SK-MEL-5 (cell line): Measurements from ENCODE around the gene DHRS13. TPM values are rescaled to one million over a fixed set of nuclear protein-coding genes. Genes with fewer than 3 reads are reported as not detected.
"Not testable (repeated sequence)": the region's sequence is repeated elsewhere in the genome, so short reads cannot be mapped to it uniquely, and the experiment has no call there.

Experiments
- DNase-seq: peaks from one replicate; pipeline ENCODE4 v3.0.0-alpha.2; 2016; ENCODE audit warnings: low read depth, low spot score
- in situ Hi-C: cut with HindIII; loops from 2 replicates; pipeline ENCODE4 v1.10.0; 2016; ENCODE audit warnings: low sequenced_read_pairs, high pct_unique_total_duplicates, low pct_unique_long_range_greater_than_20kb
- total RNA-seq: library from RNA; depleted of rRNA; stranded (reverse); fragments of >200 nt; shearing (Covaris generic); gene quantifications from 2 replicates; pipeline ENCODE4 v1.2.3, GENCODE V29; 2014

DHRS13 gene
- total RNA-seq, 1 experiment from 2014 or later = 23.8 TPM

DNA sequence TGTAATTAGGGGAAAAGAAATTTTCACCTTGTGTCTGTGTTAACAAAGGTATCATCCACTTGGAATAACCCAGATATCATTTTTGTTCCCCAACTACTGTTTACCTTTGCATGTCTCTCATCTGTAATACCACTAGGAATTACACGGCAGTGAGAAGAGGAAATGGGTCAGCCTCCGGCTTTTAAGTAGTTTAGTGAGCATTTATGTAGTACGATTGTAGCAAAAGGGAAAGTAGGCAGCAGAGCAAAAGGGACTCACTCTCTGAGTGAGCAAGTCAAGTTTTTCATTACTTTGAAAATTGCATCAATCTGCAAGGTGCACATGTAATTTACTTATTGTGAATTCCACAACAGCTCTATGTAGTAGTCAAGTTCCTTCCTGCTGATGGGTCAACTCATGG, 37.3 kb upstream of the DHRS13 start:
- in situ Hi-C loops = no loop called here

DNA sequence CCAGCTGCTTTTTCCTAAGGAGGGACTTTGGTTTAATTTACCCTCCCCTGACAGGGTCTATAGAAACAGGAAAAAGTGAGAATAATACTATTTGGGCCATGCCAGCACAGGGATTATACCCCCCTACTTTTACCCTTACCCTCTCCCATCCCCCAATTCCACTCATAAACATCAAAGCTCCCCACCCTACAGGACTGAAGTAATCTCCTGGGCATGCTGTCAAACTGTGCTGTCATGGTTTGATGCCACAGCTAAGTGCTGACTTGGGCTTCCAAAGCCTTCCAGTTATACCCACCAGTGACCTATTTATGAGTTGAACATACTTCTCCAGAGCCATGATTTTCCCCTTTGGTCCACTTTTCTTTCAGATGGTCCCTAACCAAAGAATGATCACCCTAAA, 35.7 kb upstream of the DHRS13 start:
- DNase-seq = no peak
- in situ Hi-C loops = no loop called here

More for the DNA sequence above, 37.3 kb upstream of the DHRS13 start:
- no peak for DNase-seq

DNA sequence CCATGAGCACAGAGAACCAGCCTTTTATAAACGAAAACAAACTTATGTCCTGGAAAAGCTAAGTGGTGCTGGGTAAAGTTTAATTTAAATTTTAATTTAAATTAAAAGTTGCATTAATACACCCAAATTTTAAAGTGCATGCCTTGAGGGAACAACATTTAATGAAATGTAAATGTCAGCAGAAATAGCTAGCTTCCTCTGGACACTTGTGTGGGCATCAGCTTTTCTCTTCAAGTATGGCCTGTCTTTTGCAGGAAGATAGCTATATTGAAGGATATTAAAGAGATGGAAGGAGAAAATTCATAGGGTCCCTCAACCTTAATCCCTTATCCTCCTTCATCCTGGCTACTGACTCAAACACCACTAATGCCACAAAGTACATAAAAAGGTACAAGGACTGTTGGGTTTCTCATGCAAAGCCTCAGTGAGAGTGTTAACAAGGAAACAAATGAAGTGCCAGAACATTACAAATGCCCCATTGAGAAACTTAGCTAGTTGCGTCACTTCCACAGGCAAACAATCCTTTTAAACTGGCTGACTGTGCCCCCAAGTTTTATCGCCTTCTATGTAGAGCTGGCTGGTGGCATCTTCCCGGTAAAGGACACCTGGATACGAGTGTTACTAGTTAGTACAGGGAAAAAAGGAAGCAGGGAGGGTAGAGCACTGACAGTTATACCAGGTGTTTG, 34.3 kb upstream of the DHRS13 start:
- peak; percentile 48 for DNase-seq
- in situ Hi-C loops = no loop called here

DNA sequence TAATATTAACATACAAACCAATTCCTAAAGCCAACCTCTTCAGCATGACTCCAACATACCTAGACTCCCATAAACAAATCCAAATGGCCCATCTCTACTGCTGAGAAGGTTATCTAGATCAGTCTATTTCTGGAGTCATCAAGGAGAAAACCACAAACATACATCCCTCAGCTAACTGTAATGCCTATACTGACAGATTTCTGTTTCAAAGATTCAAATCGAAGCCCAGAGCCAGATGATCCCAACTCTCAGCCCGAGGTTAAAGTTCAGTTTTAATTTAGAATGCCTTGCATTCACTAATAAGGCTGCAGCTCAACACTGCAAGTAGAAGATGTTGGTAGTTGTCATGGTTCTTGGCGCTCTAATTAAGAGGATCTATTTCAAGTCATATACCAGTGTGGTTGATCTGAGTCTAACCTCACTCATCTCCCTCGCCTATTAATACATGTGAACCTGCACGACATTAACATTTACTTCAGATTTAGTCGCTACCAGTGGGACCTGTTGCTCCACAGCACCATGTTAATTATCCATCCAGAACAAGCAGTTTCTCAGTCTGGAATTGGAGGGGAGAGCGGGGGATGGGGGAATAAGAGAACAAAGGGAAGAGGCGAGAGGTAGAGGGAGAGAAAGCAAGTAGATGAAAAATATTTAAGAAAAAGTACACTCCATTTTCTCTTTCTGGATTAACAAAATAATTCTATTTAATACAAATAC, 33.0 kb upstream of the DHRS13 start:
- in situ Hi-C loops = no loop called here
- no peak for DNase-seq

DNA sequence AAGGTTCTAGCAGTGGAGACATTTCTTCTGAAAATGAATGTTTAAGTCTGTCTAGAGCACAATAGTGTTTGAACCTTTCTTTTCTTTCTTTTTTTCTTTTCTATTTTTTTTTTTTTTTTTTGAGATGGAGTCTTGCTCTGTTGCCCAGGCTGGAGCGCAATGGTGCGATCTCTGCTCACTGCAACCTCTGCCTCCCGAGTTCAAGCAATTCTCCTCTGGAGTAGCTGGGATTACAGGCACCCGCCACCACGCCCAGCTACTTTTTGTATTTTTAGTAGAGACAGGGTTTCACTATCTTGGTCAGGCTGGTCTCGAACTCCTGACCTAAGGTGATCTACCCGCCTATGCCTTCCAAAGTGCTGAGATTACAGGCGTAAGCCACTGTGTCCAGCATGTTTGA, 31.6 kb upstream of the DHRS13 start:
- in situ Hi-C loops, DNase-seq: not testable (repeated sequence)

DNA sequence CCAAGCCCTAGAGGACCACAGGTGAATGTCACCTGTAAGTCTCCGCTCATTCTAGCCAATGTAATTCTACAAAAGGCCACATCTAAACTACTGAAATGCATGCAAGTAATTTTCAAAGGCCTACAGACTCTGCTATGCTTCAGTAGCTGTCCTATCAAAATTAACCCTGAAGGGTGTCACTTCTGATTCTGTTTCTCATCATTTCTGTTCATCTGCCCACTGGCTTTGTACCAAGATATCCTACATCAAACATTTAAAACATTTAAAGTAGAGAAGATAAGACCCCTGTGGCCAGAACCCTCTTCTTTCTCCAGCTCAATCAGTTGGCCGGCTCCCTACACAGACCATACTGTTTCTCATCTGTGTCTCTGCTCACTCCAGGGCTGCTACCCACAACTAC, 26.9 kb upstream of the DHRS13 start:
- in situ Hi-C loops = no loop called here
- DNase-seq = no peak

DNA sequence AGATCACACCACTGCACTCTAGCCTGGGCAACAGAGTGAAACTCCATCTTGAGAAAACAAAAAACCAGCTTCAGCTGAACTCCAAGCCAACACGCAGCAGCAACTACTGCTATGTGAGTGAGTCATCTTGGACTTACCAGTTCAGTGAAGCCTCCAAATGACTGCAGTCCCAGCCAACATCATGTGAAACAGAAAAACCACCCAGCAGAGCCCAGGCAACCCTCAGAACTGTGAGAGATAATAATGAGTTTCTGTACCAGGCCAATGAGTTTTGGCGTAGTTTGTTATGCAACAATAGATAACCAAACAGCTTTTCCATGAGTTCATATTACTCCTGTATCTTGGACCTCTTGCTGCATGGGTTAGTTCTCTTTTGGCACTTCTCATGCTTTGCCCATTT, 25.2 kb upstream of the DHRS13 start:
- in situ Hi-C loops = no loop called here

DNA sequence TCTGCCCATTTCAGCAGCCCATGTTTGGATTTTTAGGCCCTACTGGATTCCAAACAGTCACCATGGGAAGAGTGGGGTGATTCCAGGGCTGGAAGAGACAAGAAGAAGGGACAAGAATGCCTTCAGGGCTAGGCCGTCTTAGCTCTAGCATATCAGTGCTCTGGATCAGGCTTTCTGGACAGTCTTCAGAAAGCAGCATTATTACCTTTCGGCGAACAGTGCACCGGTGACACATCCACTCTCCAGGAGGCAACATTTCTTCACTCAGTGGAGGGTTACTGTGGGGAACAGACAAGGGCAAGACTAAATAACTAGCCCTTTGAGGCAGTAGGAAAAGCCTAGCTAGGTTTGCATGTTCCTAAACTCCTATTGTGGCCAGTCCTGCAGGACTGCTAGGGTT, 23.9 kb upstream of the DHRS13 start:
- no peak for DNase-seq
- in situ Hi-C loops = no loop called here

More for the DNA sequence above, 25.2 kb upstream of the DHRS13 start:
- DNase-seq = no peak

DNA sequence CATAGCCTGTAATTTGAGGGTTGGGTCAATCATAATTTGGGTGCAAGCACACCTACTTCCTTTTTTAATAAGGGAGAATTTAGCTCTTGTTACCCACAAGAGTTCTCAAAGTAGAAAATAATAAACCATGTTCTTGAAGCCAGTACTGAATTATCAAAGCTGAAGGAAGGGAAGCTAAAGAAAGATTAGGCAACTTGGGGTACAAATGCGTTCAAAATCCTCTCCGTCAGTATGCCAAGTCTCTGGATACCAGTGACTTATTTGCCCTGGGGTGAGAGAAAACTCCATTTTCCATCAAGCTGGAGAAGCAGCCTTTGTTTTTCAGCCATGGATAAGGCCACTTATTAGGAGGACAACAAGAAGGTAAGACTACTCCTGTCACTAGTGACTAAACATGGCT, 23.5 kb upstream of the DHRS13 start:
- DNase-seq = no peak
- in situ Hi-C loops = no loop called here

DNA sequence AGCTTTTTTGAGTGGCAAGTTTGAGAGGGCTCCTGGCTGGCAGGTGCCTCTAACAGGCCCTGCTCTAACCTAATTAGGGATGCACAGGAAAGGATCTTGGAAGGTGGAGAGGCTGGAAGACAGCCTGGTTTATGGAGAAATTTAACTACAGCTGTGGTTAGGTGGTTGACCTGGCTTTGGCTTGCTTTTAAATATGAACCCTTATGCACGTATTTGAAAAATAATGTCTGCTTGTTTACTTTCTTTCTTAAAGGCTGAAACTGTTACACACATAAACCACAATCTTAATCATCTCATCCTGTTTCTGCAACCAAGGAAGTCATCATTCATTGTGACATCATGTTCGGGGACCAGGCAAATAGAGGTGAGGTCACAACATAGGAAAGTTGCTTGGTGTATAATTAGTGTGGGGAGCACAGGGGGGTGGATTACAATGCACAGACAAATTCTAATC, 23.1 kb upstream of the DHRS13 start:
- in situ Hi-C loops = no loop called here
- no peak for DNase-seq

DNA sequence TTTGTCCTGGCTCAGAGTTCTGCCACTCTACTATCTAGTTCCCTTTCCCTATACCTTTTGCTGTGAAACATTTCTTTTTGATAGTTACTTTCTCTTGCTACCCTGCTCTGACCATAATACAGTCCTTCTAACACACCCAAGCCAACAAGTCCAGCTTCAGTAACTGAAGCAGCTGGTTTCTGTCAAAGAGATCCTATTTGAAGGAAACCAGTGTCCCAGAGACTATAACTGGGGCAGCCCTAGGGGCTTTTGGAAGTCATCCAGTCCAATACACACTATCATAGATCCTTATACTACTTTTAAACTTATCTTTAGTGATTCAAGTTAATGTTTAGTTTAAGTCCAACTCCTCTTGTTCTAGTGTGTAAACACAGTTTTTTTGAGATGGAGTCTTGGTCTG, 17.3 kb upstream of the DHRS13 start:
- no peak for DNase-seq
- in situ Hi-C loops = no loop called here

DNA sequence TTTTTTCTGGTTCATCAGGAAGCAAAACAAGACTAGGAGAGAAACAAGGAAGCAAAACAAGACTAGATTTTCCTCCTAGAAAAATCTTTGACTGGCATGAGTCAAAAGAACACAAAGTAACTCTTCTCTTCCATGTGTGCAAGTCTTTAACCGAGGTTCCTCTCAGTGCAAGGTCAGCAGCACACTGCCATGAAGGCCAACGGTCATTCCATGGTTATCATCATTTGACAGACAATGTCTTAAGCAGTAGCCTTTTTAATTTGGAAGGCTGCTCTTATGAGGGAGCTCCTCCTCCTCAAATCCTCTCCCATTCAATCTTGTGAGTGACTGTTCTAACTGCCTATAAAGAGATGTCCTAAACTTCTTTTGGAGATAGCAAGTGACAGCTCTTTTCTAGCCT, 15.4 kb upstream of the DHRS13 start:
- in situ Hi-C loops = no loop called here
- DNase-seq = no peak

DNA sequence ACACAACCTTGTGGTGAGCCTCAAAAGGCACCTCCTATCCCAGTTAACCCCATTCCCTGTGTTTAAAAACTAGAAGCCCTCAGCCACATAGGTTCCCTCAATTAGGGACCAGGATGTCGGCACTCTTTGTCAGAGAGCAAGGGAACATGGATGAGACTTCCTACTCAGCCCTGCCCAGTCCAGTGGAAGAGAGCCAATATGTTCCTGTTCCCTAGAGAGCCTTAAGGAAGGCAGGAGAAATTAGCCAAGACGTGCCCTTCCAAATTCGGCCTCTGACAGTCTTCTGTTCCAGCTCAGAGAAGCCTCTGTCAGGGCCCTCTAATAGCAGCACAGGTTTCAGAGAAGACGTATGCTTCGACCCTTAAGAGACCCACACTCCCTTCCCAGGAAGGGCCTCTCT, 14.6 kb upstream of the DHRS13 start:
- in situ Hi-C loops = no loop called here
- no peak for DNase-seq

DNA sequence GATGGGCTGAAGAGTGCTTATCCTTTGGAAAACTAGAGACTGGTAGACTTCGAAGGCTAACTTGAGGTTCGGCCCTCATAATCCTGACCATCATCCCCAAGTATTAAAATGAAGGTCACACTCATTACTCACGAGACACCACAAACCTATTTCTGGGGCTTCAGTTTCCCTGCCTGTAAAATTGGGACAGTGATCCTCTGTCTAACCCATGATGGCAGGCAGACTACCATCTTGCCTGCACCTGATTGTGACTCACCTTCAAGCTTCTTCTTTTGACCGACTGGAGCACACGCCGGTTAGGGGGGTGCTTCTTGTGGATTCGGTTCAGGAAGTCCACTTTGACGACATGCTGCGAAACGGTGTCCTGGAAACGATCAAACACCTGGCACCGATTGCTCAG, 14.2 kb upstream of the DHRS13 start:
- in situ Hi-C loops = no loop called here
- no peak for DNase-seq

DNA sequence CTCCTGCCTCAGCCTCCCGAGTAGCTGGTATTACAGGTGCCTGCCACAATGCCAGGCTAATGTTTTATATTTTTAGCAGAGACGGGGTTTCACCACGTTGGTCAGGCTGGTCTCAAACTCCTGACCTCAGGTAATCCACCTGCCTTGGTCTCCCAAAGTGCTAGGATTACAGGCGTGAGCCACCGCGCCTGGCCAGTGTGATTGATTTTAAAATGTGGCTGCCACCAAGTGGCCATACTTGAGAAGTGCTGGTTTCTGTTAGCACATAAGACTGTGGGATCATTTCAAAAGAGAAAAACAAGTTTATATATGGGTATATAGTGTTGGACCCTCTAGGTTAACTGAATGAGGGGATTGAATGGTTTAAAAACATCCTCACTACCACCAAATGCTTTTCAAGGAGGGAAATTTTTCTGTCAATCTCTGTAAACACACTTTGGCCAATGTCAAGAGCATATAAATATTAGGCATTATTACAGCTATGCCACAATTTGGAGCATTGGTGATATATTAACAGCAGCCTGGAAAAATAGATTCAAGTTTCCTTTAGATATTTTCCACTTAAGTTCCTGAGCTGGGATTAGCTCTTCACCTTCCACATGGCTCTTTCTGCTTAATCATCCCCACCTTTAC, 13.5 kb upstream of the DHRS13 start:
- DNase-seq = peak; percentile 40
- in situ Hi-C loops = no loop called here

DNA sequence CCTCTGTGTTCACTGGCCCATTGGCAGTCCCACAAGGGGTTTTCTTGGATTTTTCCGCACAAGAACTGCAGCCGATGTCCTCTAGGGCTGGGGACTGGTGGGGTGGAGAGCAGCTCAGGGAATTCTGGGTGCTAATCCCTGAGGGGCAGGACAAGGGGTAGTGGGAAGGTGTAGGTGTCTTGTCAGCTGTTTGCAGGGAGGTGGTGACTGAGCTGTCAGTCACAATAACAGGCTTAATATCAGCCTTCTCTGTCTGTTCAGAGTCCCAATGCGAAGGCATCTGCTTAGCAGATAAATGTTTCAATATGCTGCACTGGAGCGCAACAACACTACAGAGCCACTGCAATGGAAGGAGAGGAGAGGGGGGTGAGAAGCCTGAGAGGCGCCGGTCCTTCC, 10.1 kb upstream of the DHRS13 start:
- DNase-seq = no peak
- in situ Hi-C loops = no loop called here

DNA sequence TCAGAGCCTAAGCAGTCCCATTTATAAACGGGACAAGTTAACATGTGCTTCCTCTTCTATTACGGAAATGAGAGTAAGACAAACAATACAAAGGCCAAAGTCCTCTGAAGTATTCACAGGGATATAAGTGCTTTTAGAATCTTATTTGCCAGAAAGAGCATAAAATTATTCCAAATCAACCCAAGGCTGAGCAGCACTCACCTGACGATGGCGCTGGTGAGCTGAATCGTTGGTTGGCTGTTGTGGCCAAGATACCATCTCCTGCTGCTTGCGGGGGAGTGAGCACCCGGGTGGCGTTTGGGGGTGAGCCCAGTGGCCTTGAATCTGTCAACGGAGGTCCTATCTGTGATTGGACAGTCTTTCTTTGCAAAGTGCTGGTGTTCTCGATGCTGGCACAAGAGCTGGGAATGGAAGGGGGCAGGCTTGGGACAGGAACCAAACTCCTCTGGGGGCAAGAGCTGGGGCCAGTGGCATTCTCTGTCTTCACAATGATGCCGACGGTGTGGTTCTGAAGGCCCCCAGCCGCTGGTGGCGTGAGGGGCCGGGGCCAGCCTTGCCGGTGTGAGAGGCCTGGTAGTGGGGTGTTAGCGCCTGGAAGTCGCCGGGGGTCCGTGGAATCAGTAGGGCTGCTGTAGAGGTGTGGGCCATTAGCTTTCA, 9.5 kb upstream of the DHRS13 start:
- in situ Hi-C loops = no loop called here

DNA sequence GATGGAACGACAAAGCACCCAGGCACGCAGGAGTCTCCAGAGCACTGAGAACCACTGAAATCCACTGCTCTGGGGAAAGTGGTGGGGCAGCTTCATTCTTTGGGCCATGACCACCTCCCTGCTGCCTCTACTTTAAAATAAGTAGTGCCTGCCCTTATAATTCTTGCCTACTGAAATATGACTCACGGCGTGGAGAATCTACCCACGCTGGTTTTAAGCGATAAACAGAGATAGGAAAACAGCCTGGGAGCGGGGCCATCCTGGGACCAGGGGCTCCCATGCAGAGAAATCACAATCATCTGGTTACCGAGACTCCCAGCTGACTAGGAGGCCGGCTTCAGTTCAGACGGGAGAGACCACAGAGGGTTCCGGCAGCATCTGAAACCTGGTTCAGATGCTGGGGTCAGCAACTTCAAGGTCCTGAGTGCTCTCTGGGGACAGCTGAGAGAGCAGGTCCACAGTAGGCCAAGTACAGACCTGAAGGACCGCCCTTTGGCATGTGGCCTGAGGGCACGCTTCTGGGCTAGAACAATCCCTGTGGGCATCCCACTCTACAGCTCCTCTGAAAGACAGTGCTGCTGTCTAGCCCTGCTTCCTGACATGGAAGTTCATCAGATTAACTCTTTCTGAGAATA, 8.6 kb upstream of the DHRS13 start:
- no peak for DNase-seq
- in situ Hi-C loops = no loop called here

More for the DNA sequence above, 9.5 kb upstream of the DHRS13 start:
- peak; percentile 64 for DNase-seq
